WI38 (cell line): ENCODE data around the gene ELK3.

ENCODE experiments used
- H3K4me3 ChIP-seq: 2 replicates; pipeline ENCODE4 v1.5.1; 2011; ENCODE audit warnings: low read depth, mild to moderate bottlenecking, control low read depth, low read length
- TF ChIP-seq, protein P1 (sequence below): IDR thresholded peaks from 2 replicates; pipeline ENCODE4 v1.5.1; 2012; ENCODE audit warnings: low read depth, mild to moderate bottlenecking, control low read depth, low read length

ELK3 gene

DNA sequence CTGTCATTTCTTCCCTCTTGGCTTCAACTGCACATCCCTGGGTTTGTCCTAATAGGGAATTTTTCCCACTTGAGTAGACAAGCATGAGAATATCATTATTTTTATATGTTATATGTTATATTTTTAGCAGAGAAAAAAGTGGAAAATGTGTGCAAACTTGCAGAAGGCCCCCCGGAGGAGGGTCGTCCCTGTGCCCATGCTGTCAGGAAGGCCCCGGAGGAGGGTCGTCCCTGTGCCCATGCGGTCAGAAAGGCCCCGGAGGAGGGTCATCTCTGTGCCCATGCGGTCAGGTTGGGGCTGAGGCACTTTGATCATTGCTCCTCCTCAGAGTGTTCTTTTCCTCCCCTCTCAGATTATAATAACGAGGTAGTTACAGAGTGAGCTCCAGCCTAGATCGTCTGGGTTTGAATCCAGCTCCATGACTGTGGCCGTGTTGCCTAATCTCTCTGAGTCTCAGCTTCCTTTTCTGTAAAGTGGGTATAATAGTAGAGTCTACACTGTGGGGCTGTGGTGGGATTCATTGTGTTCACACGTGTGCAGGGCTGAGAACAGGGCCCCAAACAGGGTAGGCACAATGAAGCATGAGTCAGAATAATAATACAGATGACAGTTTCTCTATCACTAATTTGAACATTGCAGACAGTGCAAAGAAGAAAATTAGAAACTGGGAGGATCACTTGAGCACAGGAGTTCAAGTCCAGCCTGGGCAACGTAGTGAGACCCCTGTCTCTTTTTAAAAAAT, 33.4 kb downstream of the ELK3 start:
- TF ChIP-seq, protein P1, sequence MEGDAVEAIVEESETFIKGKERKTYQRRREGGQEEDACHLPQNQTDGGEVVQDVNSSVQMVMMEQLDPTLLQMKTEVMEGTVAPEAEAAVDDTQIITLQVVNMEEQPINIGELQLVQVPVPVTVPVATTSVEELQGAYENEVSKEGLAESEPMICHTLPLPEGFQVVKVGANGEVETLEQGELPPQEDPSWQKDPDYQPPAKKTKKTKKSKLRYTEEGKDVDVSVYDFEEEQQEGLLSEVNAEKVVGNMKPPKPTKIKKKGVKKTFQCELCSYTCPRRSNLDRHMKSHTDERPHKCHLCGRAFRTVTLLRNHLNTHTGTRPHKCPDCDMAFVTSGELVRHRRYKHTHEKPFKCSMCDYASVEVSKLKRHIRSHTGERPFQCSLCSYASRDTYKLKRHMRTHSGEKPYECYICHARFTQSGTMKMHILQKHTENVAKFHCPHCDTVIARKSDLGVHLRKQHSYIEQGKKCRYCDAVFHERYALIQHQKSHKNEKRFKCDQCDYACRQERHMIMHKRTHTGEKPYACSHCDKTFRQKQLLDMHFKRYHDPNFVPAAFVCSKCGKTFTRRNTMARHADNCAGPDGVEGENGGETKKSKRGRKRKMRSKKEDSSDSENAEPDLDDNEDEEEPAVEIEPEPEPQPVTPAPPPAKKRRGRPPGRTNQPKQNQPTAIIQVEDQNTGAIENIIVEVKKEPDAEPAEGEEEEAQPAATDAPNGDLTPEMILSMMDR = no peak
- no peak overlapping the region for H3K4me3 ChIP-seq

DNA sequence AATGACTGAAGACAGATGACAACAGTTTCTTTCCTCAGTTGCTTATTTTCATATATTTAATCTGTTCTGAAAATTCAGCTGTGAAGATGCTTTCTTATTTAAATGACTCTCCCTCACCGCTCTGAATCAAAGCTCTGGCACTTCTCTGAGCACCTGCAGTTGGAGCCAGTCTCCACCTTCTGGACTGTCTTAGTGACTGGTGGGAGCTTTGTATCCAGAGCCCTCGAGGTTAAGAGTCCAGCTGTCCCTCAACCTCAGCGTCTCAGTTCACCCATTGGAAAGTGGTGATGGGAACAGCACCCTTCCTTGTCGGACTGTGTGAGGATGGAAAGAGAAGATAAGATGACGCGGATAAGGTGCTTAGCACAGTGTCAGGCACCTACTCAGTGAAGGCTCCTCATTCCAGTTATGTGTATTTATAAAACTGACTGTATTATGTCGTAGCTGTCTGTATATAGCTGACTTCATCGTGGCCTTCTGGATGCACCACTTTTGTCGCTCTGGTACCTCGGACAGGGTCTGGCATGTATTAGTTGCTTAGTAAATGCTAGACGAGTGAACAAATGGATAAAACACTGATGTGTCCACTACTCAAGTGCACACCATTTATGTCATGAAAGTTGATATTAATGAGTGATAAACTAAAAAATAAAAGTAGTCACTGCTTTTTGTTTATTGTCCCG, 34.5 kb downstream of the ELK3 start:
- TF ChIP-seq, protein P1 = no peak
- no peak overlapping the region for H3K4me3 ChIP-seq

DNA sequence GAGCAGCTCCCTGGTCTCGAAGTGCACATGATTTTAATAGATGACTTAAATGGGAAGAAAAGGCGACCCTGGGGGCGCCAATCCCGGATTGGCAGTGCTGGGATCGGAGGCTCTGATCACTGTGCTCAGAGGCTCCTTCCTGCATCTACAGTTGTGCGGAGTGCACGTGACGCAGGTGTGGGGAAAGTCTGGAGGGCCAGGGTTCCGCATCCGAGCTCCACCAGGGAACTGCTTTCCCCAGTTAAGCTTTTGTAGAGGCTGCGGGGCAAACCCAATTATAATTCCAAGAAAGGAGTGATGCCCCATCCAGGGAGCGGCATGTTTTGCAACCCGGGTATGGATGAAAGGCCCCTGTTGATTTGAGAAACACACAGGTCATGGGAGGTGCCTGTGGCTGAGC, 36.5 kb downstream of the ELK3 start:
- TF ChIP-seq, protein P1 = no peak
- no peak overlapping the region for H3K4me3 ChIP-seq

DNA sequence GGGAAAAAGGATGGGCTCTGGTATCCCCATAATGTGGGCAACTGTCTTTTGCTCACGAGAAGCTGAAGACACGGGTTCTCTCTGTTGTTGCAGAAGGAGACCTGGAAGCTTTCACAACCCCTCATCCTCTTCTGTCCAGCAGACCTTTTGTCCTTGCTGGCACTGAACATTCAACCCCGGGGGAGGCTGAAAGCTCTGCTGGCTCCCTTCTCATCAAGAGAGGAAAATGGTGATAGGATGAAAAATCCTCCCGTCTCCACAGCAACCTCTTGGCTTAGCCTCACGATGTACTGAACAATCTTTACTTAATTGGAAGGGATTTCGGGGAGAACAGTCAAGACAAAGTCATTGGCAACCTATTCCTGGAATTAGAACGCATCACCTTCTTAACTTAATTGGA, 39.0 kb downstream of the ELK3 start:
- H3K4me3 ChIP-seq = no peak overlapping the region
- TF ChIP-seq, protein P1 = no peak

DNA sequence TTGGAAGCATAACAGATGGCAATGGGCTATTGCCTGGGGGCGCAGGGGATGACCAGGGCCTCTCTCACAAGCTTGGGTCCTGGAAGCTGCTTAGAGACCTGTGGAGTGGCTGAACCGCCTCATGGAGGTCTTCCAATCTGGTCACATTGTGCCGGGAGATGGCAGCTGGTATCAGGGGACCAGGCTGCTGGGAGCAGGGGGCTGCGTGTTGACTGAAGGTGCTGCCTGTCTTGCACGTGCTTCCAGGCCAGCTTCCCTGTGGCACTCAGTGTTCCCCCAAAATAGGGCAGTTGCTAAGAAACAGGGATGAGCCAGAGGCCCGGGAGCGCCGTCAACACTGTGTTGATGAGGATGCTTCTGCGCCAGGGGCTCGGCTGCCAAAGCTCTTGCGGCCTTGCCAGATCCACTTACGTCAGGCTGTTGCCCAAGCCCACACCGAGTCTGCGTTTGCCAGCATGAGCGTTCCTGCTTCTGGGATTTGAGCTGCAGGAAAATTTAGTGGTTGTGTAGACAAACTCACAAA, 39.8 kb downstream of the ELK3 start:
- TF ChIP-seq, protein P1 = no peak

DNA sequence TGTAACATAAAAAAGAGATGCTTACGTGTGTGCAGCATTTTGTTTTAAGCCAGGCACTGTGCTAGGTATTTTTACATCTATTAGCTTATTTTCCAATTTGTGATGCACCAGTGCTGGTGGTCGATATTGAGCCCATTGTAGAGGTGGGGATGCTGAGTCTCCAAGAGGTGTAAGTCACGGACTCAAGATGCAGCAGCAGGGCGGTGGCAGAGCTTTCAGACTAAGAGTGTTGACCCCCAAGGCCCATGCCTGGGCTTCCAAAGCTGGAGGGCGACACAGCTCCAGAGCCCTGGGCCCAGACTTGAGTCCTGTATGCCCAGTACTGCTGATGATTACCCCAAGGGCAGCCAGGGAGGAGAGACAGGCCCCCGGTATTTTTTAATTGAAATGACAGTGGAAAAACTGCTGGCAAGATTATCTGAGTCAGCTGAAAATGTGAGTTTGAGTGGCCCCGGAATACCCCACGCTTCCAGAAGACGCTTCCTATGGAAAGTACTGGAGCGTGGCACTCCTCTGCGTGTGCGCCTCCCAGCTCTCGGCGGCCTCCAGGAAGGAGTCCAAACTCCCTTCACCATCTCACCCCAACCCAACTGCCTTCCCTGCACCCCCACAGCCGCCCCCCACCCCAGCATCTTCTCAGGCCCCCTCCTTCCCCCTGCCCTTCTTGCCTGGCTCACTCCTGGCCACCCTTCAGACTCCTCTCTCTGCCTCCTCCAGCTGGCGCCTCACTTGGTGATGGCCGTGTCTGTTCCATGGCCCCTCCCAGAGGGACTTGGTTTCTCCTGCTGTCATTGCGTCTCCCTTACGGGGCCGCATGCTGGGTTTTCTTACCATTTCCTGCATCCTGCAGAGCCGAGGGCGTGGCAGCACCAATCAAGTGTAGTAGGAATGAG, 40.7 kb downstream of the ELK3 start:
- TF ChIP-seq, protein P1 = no peak
- H3K4me3 ChIP-seq = no peak overlapping the region

More for the DNA sequence above, 39.8 kb downstream of the ELK3 start:
- H3K4me3 ChIP-seq = no peak overlapping the region

DNA sequence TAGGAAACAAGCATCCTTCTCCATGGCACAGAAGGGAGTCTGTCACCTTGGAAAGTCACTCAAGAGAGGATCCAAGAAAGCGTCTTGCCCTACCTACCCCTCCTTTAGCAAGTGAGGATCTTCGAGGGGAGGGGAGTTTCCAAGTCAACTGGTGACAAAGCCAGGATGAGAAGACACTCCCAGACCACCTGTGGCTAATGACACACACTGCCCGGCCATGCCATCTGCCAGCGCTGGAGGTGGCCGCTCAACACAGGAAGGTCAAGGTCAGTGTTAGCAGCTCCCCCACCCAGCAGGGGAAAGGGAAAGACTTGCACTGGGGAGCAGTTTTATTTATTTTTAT, 41.3 kb downstream of the ELK3 start:
- TF ChIP-seq, protein P1 = no peak
- H3K4me3 ChIP-seq = no peak overlapping the region
